ENCODE measurements around the gene CLCN7.

- TF ChIP-seq EZH2 (IDR thresholded peaks at IDR 0.05; ENCODE audit: borderline replicate concordance, low read depth, low read length) (no peak), IRF2 (CRISPR knock-in tag; IDR thresholded peaks at IDR 0.05) (no peak), GTF2F1 (IDR thresholded peaks at IDR 0.05; ENCODE audit: low read depth, low read length) (no peak), NFE2L1 (tag; IDR thresholded peaks at IDR 0.05; ENCODE audit: borderline replicate concordance, low read depth) (no peak), ATF7 (IDR thresholded peaks at IDR 0.05) (no peak), ZNF124 (CRISPR knock-in tag; IDR thresholded peaks at IDR 0.05) (no peak), POLR2AphosphoS5 (IDR thresholded peaks at IDR 0.05; ENCODE audit: control insufficient read depth, insufficient read depth, low read depth, low read length) (no peak), ZNF274 (IDR thresholded peaks at IDR 0.05; ENCODE audit: borderline replicate concordance, low read depth, low read length) (no peak), PHF8 (IDR thresholded peaks at IDR 0.05; ENCODE audit: borderline replicate concordance, low read length) (no peak)
These were observed 16.5 kb upstream of the CLCN7 start for GRCh38 chr16:1491327-1491726.

All from K562 (cell line).